Measurements from ENCODE around the gene RLBP1. TPM values are rescaled to one million over a fixed set of nuclear protein-coding genes. Genes with fewer than 3 reads are reported as not detected.
A peak's percentile ranks its signal among the peaks of the same experiment; 100 is the strongest.

Gene RLBP1
- total RNA-seq, 1 donor from 2014 or later: not detected

- DNase-seq (ENCODE audit: low read depth): no peak
- TF ChIP-seq, protein P1, sequence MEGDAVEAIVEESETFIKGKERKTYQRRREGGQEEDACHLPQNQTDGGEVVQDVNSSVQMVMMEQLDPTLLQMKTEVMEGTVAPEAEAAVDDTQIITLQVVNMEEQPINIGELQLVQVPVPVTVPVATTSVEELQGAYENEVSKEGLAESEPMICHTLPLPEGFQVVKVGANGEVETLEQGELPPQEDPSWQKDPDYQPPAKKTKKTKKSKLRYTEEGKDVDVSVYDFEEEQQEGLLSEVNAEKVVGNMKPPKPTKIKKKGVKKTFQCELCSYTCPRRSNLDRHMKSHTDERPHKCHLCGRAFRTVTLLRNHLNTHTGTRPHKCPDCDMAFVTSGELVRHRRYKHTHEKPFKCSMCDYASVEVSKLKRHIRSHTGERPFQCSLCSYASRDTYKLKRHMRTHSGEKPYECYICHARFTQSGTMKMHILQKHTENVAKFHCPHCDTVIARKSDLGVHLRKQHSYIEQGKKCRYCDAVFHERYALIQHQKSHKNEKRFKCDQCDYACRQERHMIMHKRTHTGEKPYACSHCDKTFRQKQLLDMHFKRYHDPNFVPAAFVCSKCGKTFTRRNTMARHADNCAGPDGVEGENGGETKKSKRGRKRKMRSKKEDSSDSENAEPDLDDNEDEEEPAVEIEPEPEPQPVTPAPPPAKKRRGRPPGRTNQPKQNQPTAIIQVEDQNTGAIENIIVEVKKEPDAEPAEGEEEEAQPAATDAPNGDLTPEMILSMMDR (conservative IDR thresholded peaks at IDR 0.05; ENCODE audit: low read depth, low read length): no peak
These were observed 10.5 kb upstream of the RLBP1 start for GRCh38 chr15:89231832-89232231.

GRCh38 chr15:89230277-89230676 is 8.9 kb upstream of the RLBP1 start:
- H3K4me3 ChIP-seq (ENCODE audit: low read depth, low read length): no peak overlapping the region
- TF ChIP-seq, protein P1 (conservative IDR thresholded peaks at IDR 0.05; ENCODE audit: low read depth, low read length): peak; percentile 25
- DNase-seq (ENCODE audit: low read depth): no peak

More at GRCh38 chr15:89231832-89232231, 10.5 kb upstream of the RLBP1 start:
- H3K4me3 ChIP-seq (ENCODE audit: low read depth, low read length): no peak overlapping the region

DNA sequence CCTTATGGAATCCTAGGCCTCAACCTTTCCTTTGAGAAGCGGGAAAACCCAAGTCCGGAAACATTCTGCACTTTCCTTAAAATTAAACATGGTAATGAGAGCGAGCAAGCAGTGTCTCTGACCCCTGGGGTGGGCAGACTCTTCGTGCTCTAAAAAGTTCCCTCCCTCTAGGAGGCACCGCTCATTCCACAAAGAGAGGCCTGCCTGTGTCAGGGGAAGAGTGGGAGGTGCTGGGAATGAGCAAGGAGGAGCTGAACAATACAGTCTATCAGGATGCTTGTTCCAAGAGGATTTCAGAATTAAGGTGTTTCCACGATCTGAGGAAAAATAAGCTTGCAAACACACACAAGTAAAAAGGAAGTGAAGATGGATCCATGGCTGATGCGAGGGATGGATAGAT is 6.0 kb upstream of the RLBP1 start:
- TF ChIP-seq, protein P1 (conservative IDR thresholded peaks at IDR 0.05; ENCODE audit: low read depth, low read length): no peak
- no peak for DNase-seq (ENCODE audit: low read depth)
- no peak overlapping the region for H3K4me3 ChIP-seq (ENCODE audit: low read depth, low read length)

DNA sequence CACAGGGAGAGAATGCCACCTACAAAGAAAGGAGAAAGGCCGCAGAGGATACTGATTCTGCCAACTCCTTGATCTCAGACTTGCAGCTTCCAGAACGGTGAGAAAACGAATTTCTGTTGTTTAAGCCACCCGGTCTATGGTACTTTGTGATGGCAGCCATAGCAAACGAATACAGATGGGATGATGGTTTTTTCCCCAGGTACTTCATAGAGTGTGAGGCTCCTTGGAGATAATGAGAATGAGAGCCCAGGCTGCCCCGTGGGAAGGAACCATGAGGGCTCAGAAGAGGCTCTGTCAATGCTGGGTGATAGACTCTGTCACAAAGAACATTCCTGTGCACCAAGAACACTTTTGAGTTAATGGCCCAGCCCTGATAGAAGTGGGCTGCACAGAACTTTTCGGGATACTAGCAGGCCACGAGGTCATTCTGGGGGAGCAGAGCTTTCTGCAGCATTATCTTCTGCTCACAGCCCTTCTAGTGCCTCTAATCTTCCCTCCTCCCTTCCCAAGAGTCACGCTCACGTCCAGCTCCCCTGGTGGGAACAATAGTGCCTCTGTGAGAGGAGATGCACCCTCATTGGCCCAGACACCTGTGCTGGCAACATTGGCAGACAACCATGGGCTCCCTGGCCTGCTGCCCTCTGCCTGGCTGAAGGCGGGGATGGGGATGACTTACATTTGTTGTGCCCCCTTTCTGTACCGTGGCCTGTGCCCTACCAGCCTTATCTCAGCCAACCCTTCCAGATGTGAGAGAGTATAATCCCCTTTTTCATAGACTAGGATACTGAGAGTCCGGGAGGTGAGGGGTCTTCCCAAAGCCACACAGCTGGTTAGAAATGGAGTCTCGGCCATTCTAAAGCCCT is 5.2 kb upstream of the RLBP1 start:
- DNase-seq (ENCODE audit: low read depth): no peak
- no peak overlapping the region for H3K4me3 ChIP-seq (ENCODE audit: low read depth, low read length)
- TF ChIP-seq, protein P1 (conservative IDR thresholded peaks at IDR 0.05; ENCODE audit: low read depth, low read length): no peak

GRCh38 chr15:89225588-89225987 is 4.2 kb upstream of the RLBP1 start:
- TF ChIP-seq, protein P1 (conservative IDR thresholded peaks at IDR 0.05; ENCODE audit: low read depth, low read length): no peak
- no peak for DNase-seq (ENCODE audit: low read depth)
- no peak overlapping the region for H3K4me3 ChIP-seq (ENCODE audit: low read depth, low read length)

GRCh38 chr15:89218531-89218930 is 2.8 kb downstream of the RLBP1 start:
- no peak for DNase-seq (ENCODE audit: low read depth)
- H3K4me3 ChIP-seq (ENCODE audit: low read depth, low read length): no peak overlapping the region
- TF ChIP-seq, protein P1 (conservative IDR thresholded peaks at IDR 0.05; ENCODE audit: low read depth, low read length): no peak

All from epithelial cell of proximal tubule (primary cell).